B cell (primary cell): ENCODE measurements around the gene CD244.
A peak's percentile ranks its signal among the peaks of the same experiment; 100 is the strongest.

ENCODE experiments used
- CTCF ChIP-seq: fragments of 200-600 bp; IDR thresholded peaks from one replicate; pipeline ENCODE4 v1.8.0; 2022; ENCODE audit warnings: antibody characterized with exemption, mild to moderate bottlenecking
- EZH2 ChIP-seq: IDR thresholded peaks from 2 replicates; pipeline ENCODE4 v1.6.1; 2012; ENCODE audit warnings: borderline replicate concordance, low read depth, mild to moderate bottlenecking, moderate library complexity, low read length; ENCODE audit not compliant: insufficient read depth, poor library complexity, severe bottlenecking

DNA sequence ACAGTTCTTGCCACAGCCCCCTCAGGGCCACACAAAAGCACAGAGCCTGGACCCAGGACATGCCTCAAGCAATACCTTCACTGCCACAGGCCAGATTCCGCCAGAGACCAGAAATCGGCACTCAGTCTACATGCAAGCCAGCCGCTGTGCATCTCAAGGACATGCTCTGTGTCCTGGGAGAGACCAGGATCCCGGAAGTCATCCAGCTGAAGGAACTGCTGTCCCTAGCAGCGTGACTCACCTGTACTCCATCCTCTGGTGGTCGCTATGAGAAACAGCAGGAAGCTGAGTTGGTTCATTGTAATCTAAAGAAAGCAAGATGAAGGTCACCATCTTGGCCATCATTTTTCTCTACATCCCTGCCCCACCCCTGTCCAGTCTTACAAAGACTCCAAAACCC, 21.9 kb upstream of the CD244 start:
- peak; percentile 21 for TF ChIP-seq CTCF
- no peak for TF ChIP-seq EZH2
